ENCODE results near the gene GALNS.

- TF ChIP-seq CTCF (IDR thresholded peaks at IDR 0.05): peak; percentile 48; the same call in 1 of the 2 replicates
- no peak for TF ChIP-seq SIN3A (IDR thresholded peaks at IDR 0.05; ENCODE audit: borderline replicate concordance, insufficient read depth, low read depth, low read length)
Observed at GRCh38 chr16:88839026-88839529, 17.7 kb downstream of the GALNS start.

Data from Panc1 (cell line).